Left hindlimb (tissue), 1 donor: ENCODE data around the gene LRRC1.

Experiments used
- DNase-seq: peaks from one replicate; pipeline ENCODE4 v3.0.0-alpha.2; 2018

LRRC1 gene

DNA sequence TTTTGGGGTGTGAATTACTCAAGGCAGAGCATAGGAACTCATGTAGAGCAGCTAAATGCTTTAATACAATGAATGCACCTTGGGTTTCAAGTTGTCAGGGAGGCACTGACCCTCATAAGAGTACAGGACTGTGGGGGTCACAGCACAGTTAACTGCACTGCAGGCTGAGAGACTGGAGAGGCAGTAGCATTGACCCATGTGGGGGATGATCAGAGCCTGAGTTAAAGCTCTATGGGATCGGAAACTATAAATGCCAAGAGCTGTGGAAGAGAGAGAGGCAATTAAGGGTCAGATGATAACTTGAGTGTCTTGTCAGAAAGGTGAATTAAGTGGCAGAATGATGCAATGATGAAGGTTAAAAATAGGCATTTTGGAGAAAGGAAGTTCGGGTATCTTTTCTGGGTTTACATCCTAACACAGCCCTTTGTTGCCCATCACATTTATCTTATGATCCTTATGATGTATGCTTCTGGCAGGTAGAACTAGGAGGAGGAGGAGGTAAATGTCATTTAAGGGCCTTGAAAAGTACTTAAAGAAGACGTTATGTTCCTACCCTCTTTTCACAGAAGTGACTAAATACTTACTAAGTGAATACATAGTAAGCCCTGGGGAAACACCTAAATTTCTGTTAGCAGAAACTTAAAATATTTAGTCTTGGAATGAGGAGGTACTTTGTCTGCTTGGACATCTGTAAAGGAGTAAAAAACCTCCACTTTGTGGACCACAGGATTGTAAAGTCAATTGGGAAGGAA lies 24.2 kb downstream of the LRRC1 start:
- no peak for DNase-seq

DNA sequence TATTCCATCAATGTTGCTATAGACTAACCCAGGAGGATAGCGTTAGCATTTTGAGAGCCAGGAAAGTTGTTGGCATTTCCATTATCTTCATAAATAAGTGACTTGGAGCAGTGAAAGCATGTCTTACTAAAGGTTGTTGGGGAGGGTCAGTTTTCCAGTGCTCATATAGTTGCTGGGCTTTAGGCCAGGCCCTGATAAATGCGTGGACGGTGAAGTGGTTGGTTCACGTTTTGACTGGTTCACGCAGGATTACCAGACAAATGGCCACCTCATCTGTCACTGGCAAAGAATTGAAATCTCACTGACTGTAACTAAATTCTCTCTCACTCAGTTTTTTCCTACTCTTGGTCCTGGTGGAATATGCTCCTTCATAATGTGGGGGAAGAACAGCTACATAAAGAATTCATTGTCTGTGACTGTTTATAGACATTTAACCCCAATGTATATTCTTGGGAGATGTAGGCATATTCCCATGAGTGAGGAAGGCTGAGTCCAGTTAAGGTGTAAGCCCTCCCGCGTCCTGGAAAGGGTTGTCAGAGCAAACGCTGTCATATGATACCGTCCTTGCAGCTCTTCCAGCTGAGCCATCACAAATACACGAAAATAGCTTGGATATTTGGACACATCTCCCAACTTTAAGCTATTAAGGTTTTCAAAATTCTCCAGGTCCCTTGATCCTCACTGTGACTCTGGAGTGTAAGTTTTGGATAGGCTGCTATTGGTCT lies 27.8 kb downstream of the LRRC1 start:
- peak; percentile 52 for DNase-seq

DNA sequence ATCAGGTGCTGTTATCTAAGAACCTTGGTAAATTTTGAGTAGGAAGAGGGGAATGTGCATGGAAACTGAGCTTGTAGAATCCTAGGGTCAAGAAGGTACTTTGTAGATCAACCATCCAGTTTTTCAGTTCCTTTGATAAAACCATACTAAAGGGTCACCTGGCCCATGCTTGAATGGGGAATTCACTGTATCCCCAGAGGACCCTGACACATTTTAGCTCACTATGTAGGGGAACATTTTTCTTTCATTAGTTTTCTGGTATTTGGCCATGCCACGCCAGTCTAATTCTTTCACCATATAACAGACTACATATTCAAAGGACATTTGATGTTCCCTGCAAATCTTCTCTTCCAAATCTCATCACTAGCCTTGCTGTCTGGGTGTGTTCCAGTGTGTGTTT lies 29.9 kb downstream of the LRRC1 start:
- DNase-seq: no peak

DNA sequence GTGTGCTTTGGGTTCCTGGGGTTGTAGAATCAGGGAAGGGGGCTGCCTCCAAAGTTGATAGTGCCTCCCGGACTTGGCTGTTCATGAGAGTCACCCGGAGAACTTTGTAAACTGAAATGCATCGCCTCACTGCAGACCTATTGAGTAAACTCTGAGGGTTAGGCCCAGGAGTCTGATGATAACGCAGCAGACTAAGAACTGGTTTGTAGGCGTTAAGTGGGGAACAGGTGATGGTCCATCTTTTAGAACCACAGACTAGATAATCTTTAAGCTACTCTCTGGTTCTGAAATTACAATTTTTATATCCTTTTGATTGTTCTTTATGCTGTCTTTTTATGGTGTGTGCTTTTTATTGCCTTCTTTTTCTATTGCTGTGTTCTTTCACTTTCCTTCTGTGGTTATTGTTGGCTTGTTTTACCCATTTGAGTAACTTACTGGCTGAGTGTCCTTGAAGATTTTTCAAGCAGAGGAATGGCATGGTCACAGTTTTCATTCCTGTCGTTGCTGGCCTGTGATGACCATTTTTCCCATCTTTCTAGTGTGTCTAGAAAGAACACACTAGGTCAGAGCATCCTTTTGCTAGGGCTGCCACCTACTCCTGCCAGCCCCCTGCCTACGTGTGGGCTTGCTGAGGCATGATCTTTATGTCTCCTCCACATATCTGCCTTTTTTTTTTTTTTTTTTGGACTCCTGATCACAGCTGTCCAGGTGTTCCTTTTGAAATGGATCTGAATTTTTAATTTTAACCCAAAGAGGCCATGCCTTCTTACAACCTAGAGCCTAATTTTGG lies 30.9 kb downstream of the LRRC1 start:
- no peak for DNase-seq

DNA sequence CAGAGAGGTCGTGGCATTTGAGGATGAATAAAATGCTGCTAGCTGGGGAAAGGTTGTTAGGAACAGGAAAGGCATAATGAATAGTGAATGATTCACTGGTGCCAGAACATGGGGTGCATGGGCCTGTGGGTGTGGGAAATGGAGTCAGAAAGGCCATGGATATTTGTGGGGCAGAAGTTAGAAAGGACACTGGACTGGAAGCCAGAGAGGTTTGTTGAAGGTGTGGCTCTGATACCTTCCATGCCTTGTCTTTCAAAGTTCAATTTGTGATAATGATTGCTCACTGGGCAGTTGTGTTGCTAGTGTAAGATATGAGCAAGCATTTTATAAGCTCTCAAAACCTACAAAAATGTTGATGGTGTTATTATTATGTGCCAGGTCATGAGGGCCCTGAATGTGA lies 32.7 kb downstream of the LRRC1 start:
- no peak for DNase-seq

DNA sequence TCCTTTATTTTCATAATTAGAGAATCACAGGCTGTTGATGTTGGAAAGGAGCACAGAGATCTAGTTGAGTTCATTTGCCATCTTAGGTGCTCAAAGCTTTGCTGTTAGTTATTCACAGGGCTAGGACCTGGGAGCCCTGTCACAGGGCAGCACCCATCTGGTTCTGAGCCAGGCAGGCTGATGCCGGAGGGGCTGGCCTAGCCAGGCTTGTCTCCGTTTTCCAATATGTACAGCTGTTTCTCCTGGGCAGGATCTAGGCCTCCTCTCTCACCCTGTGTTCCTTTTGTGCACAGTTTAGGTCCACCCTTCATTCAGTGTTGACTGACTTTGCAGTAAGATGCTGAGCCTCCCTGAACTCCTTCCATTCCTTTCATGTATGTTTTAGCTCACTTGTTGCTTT lies 33.4 kb downstream of the LRRC1 start:
- no peak for DNase-seq

DNA sequence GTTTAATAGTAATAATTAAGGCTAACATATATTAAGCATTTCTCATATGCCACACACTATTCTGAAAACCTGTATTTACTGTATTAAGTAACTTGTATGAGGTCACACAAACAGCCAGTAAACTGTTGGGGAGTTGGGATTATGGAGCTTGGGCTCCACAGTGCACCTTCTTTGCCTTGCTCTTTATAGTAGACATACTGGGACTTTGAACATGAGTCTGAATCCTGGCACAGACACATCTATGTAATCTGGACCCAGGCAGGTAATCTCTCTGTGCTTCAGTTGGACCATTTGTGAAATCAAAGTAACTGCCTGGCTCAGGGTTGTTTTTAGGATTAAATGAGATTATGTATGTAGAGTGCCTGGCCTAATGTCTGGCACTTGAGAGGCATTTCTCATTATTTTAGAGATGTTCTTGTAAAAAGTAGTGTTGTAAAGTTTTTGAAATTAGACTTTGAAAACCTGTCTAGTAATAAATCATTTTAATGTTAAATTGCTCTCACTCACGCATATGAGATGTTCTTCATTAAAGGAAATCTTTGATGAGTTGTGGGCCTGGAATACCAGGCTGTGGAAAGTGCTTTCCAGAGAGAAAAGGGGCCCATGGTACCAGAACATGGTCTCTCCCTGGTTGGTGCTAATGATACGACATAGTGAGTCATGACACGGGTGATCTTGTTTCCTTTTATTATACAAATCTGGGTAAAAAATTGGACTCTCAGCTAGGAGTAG lies 34.3 kb downstream of the LRRC1 start:
- DNase-seq: no peak

DNA sequence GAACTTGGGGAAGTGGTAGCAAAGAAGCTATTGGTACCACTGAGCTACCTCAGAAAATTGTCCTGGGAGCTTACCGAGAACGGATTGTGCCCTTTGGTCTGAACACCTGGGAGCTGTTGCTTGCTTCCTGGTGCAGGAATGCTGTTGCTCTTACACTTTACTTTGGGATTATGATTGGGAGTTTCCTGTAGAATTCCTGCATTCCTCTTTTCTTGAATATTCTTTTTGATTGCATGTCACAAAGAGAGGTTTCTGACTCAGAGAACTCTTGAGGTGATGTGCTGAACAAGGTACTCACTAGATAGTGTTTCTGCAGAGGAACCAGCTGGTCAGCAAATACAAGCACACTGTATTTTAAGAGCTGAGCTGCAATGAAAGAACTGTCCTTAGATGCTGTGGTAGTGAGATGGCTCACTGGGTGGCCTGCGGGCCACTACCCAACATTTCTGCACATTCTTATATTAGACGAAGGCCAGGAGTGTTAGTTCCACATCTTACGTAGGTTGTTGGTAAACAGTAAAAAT lies 35.0 kb downstream of the LRRC1 start:
- DNase-seq: no peak

DNA sequence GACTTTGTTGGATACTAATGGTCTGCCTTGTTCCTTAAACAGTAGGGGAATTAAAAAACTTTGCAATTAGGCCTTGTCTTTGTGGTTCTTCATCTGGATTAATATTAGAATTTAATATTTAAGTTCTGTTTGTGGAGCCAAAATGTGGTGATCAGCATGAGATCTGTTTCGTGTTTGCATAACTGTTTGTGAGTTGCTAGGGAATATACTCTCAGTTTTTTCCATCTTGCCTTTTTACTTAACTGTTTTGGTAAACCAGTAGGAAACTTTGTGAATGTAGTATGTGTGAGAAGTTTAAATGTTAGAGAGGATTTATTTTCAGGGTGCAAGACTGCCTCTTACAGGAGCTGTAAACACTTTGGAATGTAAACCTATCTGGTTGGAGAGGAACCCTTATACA lies 35.6 kb downstream of the LRRC1 start:
- no peak for DNase-seq

DNA sequence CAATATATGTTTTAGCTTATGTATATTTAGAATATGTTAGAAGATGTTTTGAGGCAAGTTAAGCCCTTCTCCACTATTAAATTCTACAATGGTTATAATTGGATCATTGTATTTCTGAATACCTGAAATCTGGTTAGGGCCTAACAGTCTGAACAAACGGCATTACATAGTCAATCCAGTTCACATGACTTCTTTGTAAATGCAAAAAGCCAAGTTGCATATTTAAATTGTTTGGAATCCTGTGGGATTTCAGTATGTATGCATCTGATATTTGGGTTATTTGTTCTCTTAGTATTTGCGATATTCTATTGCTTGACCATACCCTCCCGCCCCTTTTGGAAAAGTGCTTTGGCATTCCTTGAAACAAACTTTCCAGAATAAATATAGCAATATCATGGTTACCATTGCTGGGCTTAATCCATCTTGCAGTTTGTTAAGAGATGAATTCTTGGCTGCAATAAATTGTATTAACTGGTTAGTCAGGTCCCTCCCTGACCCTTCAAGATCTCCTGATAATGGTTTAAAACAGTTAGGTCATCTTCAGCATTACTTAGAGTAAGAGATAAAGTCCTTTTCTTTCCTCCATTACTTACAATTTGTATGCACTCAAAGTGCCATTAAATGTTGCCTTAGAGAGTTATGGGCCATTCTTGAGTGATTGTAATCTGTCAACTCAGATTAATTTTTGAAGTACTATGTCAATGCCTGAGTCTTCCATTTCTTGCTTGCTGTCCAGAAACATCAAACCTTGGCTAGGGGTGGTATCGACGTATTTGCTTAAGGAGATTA lies 36.5 kb downstream of the LRRC1 start:
- DNase-seq: no peak

DNA sequence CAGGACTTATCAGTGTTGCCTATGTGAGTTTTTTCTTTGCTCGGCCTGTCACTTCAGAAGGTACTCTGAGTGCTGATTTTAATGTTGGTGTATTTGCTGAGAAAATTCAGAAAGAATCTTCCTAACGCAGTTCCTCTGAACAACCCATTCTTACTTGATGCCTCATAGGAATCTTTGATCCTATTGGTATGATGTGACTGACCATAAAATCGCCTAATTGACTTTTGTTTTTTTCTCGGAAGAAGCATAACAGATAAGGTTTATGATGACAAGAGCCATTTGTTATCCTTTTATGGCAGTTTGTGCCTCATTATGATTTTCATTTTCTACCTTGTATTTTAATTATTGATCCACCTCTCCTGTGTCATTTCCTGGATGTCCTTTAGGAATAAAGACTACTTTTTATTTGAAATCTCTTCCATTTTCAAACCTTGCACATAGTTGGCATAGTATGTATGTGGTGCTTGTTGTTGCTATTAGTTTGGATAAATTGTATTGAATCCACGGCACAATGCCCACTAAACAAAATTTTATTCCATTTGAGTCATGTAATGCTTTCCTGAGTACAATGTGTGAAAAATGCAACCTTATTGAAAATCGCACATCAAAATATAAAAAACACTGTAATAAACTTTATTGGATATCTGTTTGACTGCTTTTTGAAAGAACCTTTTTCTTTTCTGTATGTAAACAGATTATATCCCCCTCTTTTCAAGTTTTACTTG lies 37.3 kb downstream of the LRRC1 start:
- DNase-seq: no peak

DNA sequence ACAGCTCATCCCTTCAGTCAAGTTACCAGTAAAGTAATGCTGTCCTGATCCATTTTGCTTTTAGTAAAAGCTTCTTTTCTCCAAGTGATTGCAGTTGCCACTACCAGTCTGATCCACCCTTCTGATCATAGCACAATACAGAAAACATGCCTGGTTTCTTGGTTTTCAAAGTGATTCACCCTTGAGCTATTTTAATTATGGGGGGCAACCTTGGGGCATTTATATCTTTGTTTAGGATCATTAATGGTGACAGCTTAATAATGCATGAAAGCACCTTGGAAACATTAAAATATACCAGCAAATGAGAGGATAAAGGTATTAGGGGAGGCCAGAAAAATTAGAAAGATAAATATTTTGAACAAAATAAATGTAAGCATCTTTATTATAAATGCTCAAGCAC lies 38.4 kb downstream of the LRRC1 start:
- DNase-seq: no peak

DNA sequence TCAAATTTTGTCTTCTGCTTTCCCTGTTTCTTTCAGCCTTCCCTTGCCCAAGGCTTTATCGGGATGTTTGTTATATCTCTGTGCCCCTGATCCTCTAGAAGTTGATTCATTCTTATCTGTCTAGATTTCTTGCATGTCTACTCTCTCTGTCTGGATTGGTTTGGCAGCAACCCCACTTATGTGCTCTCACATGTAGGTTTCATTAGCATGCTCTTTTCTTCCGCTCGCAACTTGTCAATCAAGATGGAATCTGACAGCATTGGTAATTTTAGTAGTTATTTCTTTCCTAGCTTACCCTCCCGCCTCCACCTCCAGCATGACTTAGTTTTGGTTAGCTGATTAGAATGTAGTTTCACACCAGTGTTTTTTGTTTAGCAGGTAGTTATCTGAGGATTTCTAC lies 39.3 kb downstream of the LRRC1 start:
- DNase-seq: no peak

DNA sequence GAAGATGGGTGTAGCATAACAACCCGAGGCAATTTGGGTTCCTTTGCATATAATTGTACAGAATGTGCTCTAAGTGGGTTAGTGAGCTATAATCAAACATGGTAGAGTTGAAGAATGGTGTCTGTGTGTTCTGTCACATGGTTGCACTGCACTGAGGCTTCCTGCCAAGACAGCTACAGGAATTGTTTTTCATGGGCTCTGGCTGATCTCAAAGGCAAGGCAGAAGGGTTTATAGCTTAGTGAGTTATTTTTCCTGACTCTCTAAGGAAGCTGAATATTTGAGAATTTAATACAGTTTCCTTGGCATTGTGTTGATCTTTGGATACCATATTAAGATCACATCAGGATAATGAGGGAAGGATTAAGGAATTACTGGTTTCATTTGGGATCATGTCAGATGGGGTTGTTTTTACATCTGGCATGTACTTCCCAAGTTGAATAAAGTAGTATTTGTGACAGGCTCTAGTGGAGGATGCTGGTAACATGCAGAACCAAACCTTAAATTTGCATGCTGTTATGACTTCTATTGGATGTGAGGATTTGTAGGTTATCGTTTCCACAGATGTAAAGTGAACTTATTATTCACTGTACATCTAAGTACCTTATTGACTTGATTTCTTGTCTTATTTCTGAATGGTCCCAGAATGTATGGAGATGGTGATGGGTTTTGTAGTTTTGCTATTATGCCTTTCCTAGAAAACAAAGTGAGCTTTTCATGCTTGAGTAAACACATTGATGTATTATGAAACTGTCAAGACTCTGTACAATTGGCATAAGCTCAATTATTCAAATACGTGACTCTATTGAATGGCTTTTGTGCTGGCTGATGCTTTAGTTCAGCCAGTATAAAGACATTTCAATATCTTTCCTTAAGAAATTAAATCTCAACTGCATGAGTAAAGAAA lies 43.3 kb downstream of the LRRC1 start:
- DNase-seq: no peak

DNA sequence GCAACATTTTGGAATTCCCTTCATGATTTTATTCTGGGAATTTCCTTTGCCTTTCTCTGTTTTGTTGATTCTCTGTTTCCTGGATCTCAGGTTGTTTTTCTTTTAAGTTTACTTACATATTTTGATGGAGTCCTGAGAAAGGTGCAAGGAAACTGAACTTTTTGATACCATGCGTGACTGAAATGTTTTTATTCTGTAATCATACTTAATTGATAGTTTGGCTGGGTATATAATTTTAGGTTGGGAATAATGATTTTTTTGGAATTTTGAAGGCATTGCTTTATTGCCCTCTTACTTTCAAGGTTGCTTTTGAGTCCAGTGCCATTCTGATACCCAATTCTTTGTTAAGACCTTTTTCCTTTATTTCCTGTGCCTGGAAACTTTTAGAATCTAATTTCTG lies 45.2 kb downstream of the LRRC1 start:
- DNase-seq: no peak

DNA sequence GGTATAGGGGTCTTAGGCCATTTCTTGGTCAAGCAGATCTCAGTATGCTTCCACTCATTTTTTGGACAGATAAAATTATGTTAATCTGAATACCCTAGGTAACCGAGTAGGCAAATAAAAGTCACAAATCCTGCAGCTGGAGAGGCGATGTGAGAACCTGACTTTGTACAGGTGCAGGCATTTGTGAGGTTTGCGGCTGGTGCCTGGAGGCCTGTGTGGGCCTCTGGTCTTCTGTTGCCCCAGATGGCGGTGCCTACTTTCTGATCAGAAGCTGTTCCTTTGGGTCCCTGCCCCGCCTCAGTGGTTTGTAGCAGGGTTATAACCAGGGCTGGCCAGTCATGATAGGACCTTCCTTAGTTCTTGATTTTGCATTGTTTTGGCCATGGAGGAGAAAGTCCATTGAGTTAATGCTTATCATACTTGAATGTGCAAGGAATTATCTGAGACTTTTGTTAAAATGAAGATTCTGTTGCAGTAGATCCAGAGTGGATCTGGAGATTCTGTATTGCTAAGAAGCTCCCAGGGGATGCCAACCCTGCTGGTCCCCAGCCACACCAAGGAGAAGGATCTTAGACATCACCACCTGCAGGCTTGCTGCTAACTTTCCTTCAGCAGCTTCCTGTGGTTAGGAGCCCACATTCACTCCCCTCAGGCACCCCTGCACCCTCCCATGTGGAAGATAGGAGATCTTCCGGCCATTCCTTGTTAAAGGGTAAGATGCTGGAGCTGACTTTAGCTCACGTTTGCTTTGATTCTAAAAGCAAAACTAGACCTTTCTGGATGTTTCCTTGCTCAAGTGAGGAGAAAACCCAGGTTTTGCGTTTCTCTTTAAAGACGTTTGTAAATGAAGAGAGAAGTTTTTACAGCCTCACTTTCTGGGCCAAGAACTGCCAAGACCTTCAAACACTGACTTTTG lies 50.7 kb downstream of the LRRC1 start:
- no peak for DNase-seq

DNA sequence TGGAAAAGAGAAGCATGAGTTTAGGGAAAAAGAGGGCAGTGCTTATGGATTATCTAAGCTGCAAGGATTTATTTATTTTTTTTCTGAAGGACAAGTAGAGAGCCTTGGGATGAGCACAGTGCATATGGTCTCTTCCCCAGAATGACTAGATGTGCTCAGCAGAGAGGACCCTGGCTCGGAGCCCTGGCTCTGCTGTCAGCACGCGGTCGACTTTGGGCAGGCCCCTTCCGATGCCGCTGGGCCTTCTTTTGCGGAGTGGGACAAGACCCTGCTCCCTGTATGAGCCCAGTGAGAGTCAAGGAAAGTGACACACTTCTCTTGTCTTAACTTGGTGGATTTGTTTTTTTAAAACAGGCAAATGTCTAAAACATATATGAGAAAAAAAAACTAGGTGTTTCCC lies 51.4 kb downstream of the LRRC1 start:
- DNase-seq: no peak

DNA sequence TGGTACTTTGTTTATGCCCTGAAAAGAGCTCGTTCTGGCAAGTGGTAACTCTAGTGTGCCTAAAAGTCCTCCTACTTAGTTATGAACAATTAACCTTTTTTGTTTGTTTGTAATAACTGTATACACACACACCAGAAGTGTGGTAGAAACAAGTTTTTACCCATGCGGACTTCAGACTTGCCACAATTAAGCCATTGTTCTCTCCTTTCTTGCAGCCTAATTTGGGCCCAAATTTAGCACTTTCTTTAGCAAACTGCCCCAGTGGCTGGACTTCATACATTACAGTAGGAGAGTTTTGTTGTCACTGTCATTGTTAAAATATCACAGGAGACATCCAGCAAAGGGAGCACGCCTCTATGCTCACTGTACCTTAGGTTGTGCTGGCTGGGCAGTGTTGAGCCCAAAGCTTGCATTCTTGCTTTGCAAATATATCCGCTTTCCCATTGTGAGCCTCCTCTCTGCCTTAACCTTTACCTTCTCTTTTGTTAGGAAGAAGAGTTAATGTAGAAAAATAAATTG lies 53.0 kb downstream of the LRRC1 start:
- DNase-seq: no peak

DNA sequence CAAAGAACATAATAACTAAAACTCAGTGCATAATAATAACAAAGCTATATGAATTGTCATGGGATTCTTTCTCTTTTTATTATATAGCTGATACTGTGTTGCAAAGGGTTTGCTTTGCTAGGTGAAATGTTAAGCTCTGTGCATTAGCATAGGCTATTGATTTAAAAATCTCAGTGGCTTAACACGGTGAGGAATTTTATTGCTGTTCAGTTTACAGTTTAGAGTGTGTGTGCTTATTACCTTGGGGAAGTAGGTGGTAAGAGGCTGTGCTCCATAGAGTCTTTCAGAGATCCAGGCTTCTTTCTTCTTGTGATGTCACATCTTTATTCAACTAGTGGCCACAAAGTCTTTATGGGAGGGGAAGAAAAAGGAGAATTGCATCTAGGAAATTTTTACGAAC lies 55.7 kb downstream of the LRRC1 start:
- DNase-seq: no peak
